SJCRH30 (cell line): Measurements from ENCODE around the gene TEX10. TPM values are rescaled to one million over a fixed set of nuclear protein-coding genes. Genes with fewer than 3 reads are reported as not detected.
A peak's percentile ranks its signal among the peaks of the same experiment; 100 is the strongest.

Experiments
- DNase-seq, 2 experiments: peaks; one replicate each; pipeline ENCODE4 v3.0.0-alpha.2; 2015 to 2020
- H3K27ac ChIP-seq: fragments of 250-450 bp; sonication (Bioruptor Pico); 2 replicates; pipeline ENCODE4 v1.5.1; 2020; ENCODE audit warnings: mild to moderate bottlenecking, moderate library complexity
- H3K27me3 ChIP-seq: fragments of 250-450 bp; sonication (Bioruptor Pico); 2 replicates; pipeline ENCODE4 v1.5.1; 2020; ENCODE audit warnings: mild to moderate bottlenecking, moderate library complexity
- H3K36me3 ChIP-seq: fragments of 250-450 bp; sonication (Bioruptor Pico); 2 replicates; pipeline ENCODE4 v1.5.1; 2020; ENCODE audit warnings: mild to moderate bottlenecking, moderate library complexity
- H3K4me1 ChIP-seq: fragments of 250-450 bp; sonication (Bioruptor Pico); 2 replicates; pipeline ENCODE4 v1.5.1; 2020; ENCODE audit warnings: mild to moderate bottlenecking, moderate library complexity
- H3K4me3 ChIP-seq: fragments of 250-450 bp; sonication (Bioruptor Pico); 2 replicates; pipeline ENCODE4 v1.5.1; 2020; ENCODE audit warnings: mild to moderate bottlenecking, moderate library complexity
- H3K9me3 ChIP-seq: fragments of 250-450 bp; sonication (Bioruptor Pico); replicated peaks from 2 replicates; pipeline ENCODE4 v1.5.1; 2020; ENCODE audit warnings: mild to moderate bottlenecking, moderate library complexity
- total RNA-seq: library from RNA; depleted of rRNA; stranded (reverse); fragments of >200 nt; shearing (Covaris generic); gene quantifications from 2 replicates; pipeline ENCODE4 v1.2.3, GENCODE V29; 2014

TEX10 gene
- total RNA-seq, 1 experiment from 2014 or later = 101 TPM

DNA sequence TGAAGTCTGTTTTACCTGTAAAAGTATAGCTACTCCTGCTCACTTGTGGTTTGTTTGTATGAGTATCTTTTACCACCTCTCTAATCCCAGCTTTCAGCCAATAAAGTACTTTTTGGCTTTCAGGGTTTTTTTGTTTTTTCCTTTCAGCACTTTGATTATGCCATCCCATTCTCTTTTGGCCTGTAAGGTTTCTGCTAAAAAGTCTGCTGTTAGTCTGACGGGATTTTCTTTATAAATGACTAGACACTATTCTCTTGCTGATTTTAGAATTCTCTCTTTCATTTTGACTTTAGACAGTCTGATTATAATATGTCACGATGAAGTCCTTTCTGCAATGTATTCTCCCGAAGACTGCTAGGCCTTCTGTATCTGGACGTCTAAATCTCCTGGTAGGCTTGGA is 37.2 kb downstream of the TEX10 start:
- Histone ChIP-seq H3K27ac (no peak overlapping the region), H3K36me3 (peaks cover 84% of the 10 kb centered on the region)

GRCh38 chr9:100309992-100310391 is 42.8 kb downstream of the TEX10 start:
- Histone ChIP-seq H3K4me3 (no peak overlapping the region), H3K27me3 (no peaks in the 10 kb centered on the region), H3K36me3 (peaks cover 85% of the 10 kb centered on the region), H3K4me1 (no peaks in the 10 kb centered on the region), H3K27ac (no peak overlapping the region), H3K9me3 (no peaks in the 10 kb centered on the region)
- DNase-seq = no peak

More for the DNA sequence above, 37.2 kb downstream of the TEX10 start:
- Histone ChIP-seq H3K4me1 (no peaks in the 10 kb centered on the region), H3K9me3 (no peaks in the 10 kb centered on the region), H3K27me3 (no peaks in the 10 kb centered on the region), H3K4me3 (no peak overlapping the region)
- DNase-seq = no peak

- peaks cover 83% of the 10 kb centered on the region for H3K36me3 ChIP-seq
- no peak overlapping the region for H3K4me3 ChIP-seq
- no peak overlapping the region for H3K27ac ChIP-seq
- DNase-seq = no peak
- no peaks in the 10 kb centered on the region for H3K9me3 ChIP-seq
- H3K27me3 ChIP-seq = no peaks in the 10 kb centered on the region
- H3K4me1 ChIP-seq = no peaks in the 10 kb centered on the region
These were observed 43.7 kb downstream of the TEX10 start for GRCh38 chr9:100308965-100309564.

DNA sequence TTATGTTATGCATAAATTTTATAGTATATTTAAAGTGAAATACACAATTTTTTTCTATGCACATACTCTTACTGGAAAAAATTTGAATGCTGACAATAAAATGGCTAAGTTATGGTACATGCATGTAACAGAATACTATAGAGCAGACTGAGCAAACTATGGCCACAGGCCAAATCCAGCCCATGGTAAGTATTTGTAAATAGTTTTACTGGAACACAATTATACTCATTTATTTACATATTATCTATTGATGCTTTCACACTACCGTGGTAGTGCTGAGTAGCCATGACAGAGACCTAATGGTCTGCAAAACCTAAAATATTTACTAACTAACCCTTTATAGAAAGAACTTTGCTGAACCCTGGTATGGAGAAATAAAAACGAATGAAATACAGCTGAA is 45.7 kb downstream of the TEX10 start:
- no peak overlapping the region for H3K4me3 ChIP-seq
- peaks cover 90% of the 10 kb centered on the region for H3K36me3 ChIP-seq
- DNase-seq = no peak
- H3K27me3 ChIP-seq = no peaks in the 10 kb centered on the region
- no peak overlapping the region for H3K27ac ChIP-seq
- no peaks in the 10 kb centered on the region for H3K4me1 ChIP-seq
- no peaks in the 10 kb centered on the region for H3K9me3 ChIP-seq

DNA sequence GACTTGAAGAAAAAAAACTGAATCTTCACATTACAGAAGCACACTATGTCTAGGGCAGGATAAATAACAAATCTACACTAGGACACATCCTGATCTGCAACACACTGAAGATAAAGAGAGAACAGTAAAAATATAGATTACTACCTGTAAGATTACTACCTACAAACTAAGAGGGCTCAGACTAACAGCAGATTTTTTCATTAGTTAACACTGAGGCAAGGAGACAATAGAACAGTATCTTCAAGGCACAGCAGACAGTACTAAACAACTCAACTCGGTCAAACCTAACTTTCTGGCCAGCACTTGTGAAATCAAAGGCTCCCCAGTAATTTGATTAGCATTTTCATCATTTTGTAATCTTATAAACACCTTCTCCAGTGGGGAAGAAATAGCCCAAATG is 46.5 kb downstream of the TEX10 start:
- H3K4me1 ChIP-seq = no peaks in the 10 kb centered on the region
- H3K9me3 ChIP-seq = no peaks in the 10 kb centered on the region
- peaks cover 93% of the 10 kb centered on the region for H3K36me3 ChIP-seq
- no peak overlapping the region for H3K4me3 ChIP-seq
- no peak for DNase-seq
- no peak overlapping the region for H3K27ac ChIP-seq
- no peaks in the 10 kb centered on the region for H3K27me3 ChIP-seq

DNA sequence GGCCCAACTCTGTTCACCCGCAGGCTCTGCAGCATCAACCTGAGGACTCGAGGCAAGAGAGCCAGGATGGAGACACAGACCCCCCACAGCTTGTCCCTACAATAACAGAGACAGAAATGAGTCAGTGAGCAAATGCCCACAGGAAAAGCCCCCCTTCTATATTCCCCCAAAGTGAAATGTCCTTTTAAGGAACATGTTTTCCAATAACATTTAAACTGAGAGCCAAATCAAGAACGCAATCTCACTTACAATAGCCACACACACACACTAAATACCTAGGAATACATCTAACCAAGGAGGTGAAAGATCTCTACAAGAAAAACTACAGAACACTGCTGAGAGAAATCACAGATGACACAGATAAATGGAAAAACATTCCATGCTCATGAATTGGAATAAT is 49.0 kb downstream of the TEX10 start:
- Histone ChIP-seq H3K27me3 (no peaks in the 10 kb centered on the region), H3K4me3 (no peak overlapping the region), H3K9me3 (no peaks in the 10 kb centered on the region), H3K4me1 (no peaks in the 10 kb centered on the region), H3K36me3 (peaks cover 92% of the 10 kb centered on the region), H3K27ac (no peak overlapping the region)
- DNase-seq = no peak

- Histone ChIP-seq H3K4me3 (no peak overlapping the region), H3K36me3 (peaks cover 75% of the 10 kb centered on the region), H3K9me3 (no peaks in the 10 kb centered on the region), H3K27me3 (no peaks in the 10 kb centered on the region), H3K27ac (no peak overlapping the region), H3K4me1 (no peaks in the 10 kb centered on the region)
- no peak for DNase-seq
These were observed 54.4 kb downstream of the TEX10 start for GRCh38 chr9:100298378-100298777.

DNA sequence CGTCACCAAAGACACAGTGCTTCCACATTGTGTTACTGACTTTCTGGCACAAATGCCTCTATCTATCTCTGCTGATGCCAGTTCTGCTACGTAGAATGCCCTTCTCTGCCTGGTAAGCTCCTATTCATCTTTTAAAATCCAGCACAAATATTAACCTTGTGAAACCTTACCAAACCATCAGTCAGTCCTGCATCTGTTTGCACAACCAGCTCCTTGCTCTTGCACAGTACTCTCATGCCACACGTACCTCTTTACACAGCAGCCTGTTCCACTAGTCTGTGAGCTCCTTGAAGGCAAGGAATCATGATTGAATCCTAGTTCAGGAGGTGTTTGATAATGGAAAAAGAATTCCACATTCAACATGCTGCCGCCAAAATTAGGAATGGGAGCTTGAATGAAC is 56.3 kb downstream of the TEX10 start:
- Histone ChIP-seq H3K4me1 (no peaks in the 10 kb centered on the region), H3K9me3 (no peaks in the 10 kb centered on the region), H3K4me3 (no peak overlapping the region), H3K36me3 (peaks cover 70% of the 10 kb centered on the region), H3K27ac (no peak overlapping the region), H3K27me3 (no peaks in the 10 kb centered on the region)
- DNase-seq = no peak

GRCh38 chr9:100295240-100295639 is 57.5 kb downstream of the TEX10 start:
- H3K4me3 ChIP-seq = no peak overlapping the region
- H3K9me3 ChIP-seq = no peaks in the 10 kb centered on the region
- peaks cover 59% of the 10 kb centered on the region for H3K36me3 ChIP-seq
- DNase-seq = no peak
- H3K27me3 ChIP-seq = no peaks in the 10 kb centered on the region
- H3K27ac ChIP-seq = no peak overlapping the region
- no peaks in the 10 kb centered on the region for H3K4me1 ChIP-seq

DNA sequence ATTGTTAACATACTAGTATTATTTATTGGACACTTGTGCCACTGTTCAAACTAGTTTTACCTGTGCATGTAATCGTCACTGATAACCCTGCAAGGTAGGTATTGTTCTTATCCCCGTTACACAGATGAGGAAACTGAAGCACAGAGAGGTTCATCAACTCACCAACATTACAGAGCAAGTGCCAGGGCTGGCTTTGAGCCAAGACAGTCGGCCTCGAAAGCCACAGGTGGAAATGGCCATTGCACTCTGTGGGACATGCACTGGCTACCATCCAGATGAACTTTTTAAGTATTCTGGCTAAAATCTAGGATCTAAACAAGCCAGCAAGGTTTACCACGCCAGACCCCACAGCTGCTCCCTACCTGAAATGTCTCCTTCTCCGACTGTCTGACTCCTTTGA is 57.9 kb downstream of the TEX10 start:
- H3K4me1 ChIP-seq = no peaks in the 10 kb centered on the region
- H3K27me3 ChIP-seq = no peaks in the 10 kb centered on the region
- DNase-seq = peak in 1 of 2 experiments; percentile 38
- H3K4me3 ChIP-seq = no peak overlapping the region
- no peak overlapping the region for H3K27ac ChIP-seq
- peaks cover 54% of the 10 kb centered on the region for H3K36me3 ChIP-seq
- H3K9me3 ChIP-seq = no peaks in the 10 kb centered on the region

DNA sequence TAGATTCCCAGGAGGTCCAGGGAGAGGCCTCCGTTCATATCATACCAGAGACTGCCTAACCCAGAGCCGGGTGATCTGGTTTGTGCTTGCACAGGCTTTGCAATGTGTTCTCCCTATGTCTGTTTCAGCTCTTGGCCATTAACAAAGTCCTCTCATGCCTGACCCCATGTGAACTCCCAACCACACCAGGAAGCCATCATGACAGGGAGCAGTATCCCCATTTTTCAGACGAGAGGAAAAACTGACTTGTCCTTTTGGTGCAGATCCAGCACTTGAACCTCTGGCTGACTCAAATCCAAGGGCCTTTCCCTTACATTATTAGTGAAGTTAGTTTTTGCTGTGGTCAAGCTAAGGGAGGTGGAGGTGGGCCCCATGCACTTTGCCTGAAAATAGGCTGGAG is 58.4 kb downstream of the TEX10 start:
- no peaks in the 10 kb centered on the region for H3K4me1 ChIP-seq
- no peak overlapping the region for H3K4me3 ChIP-seq
- no peaks in the 10 kb centered on the region for H3K9me3 ChIP-seq
- no peak overlapping the region for H3K27ac ChIP-seq
- peaks cover 55% of the 10 kb centered on the region for H3K36me3 ChIP-seq
- DNase-seq = no peak
- no peaks in the 10 kb centered on the region for H3K27me3 ChIP-seq

- H3K27ac ChIP-seq = no peak overlapping the region
- H3K4me3 ChIP-seq = no peak overlapping the region
- DNase-seq = no peak
- H3K4me1 ChIP-seq = no peaks in the 10 kb centered on the region
- H3K9me3 ChIP-seq = no peaks in the 10 kb centered on the region
- peaks cover 54% of the 10 kb centered on the region for H3K36me3 ChIP-seq
- no peaks in the 10 kb centered on the region for H3K27me3 ChIP-seq
These were observed 60.3 kb downstream of the TEX10 start for GRCh38 chr9:100292414-100292813.

GRCh38 chr9:100290714-100291113 is 62.0 kb downstream of the TEX10 start:
- H3K27ac ChIP-seq = no peak overlapping the region
- no peaks in the 10 kb centered on the region for H3K27me3 ChIP-seq
- H3K4me1 ChIP-seq = no peaks in the 10 kb centered on the region
- H3K36me3 ChIP-seq = peaks cover 59% of the 10 kb centered on the region
- no peak overlapping the region for H3K4me3 ChIP-seq
- no peaks in the 10 kb centered on the region for H3K9me3 ChIP-seq
- no peak for DNase-seq

- Histone ChIP-seq H3K36me3 (peaks cover 48% of the 10 kb centered on the region), H3K27ac (no peak overlapping the region), H3K4me3 (no peak overlapping the region), H3K27me3 (no peaks in the 10 kb centered on the region), H3K9me3 (no peaks in the 10 kb centered on the region), H3K4me1 (no peaks in the 10 kb centered on the region)
- DNase-seq = no peak
These were observed 65.6 kb downstream of the TEX10 start for GRCh38 chr9:100287186-100287585.

GRCh38 chr9:100286257-100286656 is 66.5 kb downstream of the TEX10 start:
- Histone ChIP-seq H3K4me3 (no peak overlapping the region), H3K27me3 (no peaks in the 10 kb centered on the region), H3K27ac (no peak overlapping the region), H3K4me1 (0 out of 2 replicates have a peak, but pooled peaks cover 3% of the 10 kb centered on the region), H3K36me3 (peaks cover 45% of the 10 kb centered on the region), H3K9me3 (no peaks in the 10 kb centered on the region)
- DNase-seq = no peak

DNA sequence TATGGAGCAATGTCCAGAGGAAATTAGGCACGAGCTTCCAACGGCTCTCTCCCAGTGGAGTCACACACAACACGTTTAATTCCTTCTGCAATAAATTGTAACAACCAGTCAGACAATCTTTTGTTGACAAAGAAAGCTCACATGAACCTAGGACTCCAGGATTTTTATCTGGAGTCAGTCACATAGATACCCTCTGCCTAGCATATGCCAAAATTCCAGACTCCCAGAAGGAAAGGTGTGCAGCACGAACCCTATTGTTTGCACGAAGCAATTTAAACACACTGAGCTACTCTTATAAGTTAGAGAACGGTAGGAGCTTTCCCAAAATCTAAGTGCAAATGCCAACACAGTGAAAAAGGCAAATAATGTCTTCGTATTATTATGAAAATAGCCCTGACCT is 67.1 kb downstream of the TEX10 start:
- Histone ChIP-seq H3K9me3 (no peaks in the 10 kb centered on the region), H3K27ac (no peak overlapping the region), H3K27me3 (no peaks in the 10 kb centered on the region), H3K4me1 (0 out of 2 replicates have a peak, but pooled peaks cover 3% of the 10 kb centered on the region), H3K4me3 (no peak overlapping the region), H3K36me3 (peaks cover 45% of the 10 kb centered on the region)
- no peak for DNase-seq
